ENCODE data around the gene EPC1. TPM values are rescaled to one million over a fixed set of nuclear protein-coding genes. Genes with fewer than 3 reads are reported as not detected.

EPC1 gene
- total and polyA plus RNA-seq, 9 of the 15 experiments (the other 6 are each of a cell fraction or from before 2014, with no cell fraction given) = 7.0 to 43.6 (median 16.1) TPM

GRCh38 chr10:32362571-32362970 lies 15.6 kb upstream of the EPC1 start (continued):
- TF ChIP-seq PRDM10 (IDR thresholded peaks at IDR 0.05; ENCODE audit: partially characterized antibody) (no peak), ZNF277 (CRISPR knock-in tag; IDR thresholded peaks at IDR 0.05; ENCODE audit: borderline replicate concordance) (no peak), ATF1 (CRISPR knock-in tag; IDR thresholded peaks at IDR 0.05) (no peak), ATF1 (tag; IDR thresholded peaks at IDR 0.05) (no peak), FOS (IDR thresholded peaks at IDR 0.05; ENCODE audit: extremely low read depth, insufficient read length) (no peak), MECOM (CRISPR knock-in tag; IDR thresholded peaks at IDR 0.05) (no peak), ZBTB12 (CRISPR knock-in tag; IDR thresholded peaks at IDR 0.05) (no peak), ETS2 (tag; IDR thresholded peaks at IDR 0.05; ENCODE audit: borderline replicate concordance, poor library complexity, severe bottlenecking) (no peak), ATF2 (CRISPR knock-in tag; IDR thresholded peaks at IDR 0.05) (no peak), SMAD2 (IDR thresholded peaks at IDR 0.05; ENCODE audit: low read depth, low read length) (no peak)

All from K562 (cell line).